HUDEP-2 (cell line): Measurements from ENCODE around the gene PDSS2.
A peak's percentile ranks its signal among the peaks of the same experiment; 100 is the strongest.
"Not testable (repeated sequence)": the region's sequence is repeated elsewhere in the genome, so short reads cannot be mapped to it uniquely, and the experiment has no call there.

ENCODE experiments used
- DNase-seq, 76 experiments: peaks; one replicate each; lab custom pipeline; 2025; ENCODE audit not compliant: unreplicated experiment in 76 of 76; lab: John Stamatoyannopoulos, UW

PDSS2 gene

GRCh38 chr6:107369493-107369892 is 89.9 kb downstream of the PDSS2 start:
- DNase-seq = no peak

DNA sequence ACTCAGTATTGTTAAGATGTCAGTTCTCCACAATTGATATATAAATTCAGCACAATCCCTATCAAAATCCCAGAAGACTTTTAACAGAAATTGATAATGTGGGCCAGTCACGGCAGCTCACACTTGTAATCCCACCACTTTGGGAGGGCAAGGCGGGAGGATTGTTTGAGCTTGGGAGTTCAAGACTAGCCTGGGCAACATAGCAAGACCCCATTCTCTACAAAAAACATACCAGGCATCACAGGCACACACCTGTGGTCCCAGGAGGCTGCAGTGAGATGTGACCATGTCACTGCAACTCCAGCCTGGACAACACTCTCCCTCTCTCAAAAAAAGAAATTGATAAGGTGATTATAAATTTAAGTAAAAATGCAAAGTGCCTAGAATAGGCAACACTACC is 90.9 kb downstream of the PDSS2 start:
- no peak for DNase-seq

DNA sequence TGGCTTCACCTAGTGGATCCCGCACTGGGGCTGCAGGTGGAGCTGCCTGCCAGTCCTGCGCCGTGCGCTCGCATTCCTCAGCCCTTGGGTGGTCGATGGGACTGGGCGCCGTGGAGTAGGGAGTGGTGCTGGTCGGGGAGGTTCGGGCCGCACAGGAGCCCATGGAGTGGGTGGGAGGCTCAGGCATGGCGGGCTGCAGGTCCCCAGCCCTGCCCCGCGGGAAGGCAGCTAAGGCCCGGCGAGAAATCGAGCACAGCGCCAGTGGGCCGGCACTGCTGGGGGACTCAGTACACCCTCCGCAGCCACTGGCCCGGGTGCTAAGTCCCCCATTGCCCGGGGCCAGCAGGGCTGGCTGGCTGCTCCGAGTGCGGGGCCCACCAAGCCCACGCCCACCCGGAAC is 95.2 kb downstream of the PDSS2 start:
- DNase-seq = not testable (repeated sequence)

GRCh38 chr6:107361753-107362604 is 97.4 kb downstream of the PDSS2 start:
- DNase-seq = no peak

- no peak for DNase-seq
These were observed 98.9 kb downstream of the PDSS2 start for GRCh38 chr6:107360476-107360875.

DNA sequence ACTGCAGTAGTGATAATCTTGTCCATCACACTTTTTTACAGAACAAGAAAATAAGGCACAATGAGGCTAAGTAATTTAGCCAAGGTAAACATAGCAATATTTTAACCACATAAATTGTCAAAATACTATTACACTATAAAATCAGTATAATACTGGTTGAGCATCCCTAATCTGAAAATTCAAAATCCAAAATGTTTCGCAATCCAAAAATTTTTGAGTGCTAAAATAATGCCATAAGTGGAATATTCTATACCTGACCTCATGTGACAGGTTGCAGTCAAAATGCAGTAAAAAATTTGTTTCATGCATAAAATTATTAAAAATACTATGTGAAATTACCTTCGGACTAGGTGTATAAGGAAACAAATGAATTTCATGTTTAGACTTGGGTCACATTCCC is 101.5 kb downstream of the PDSS2 start:
- no peak for DNase-seq

GRCh38 chr6:107357031-107357430 is 102.3 kb downstream of the PDSS2 start:
- no peak for DNase-seq

GRCh38 chr6:107355659-107356058 is 103.7 kb downstream of the PDSS2 start:
- no peak for DNase-seq

DNA sequence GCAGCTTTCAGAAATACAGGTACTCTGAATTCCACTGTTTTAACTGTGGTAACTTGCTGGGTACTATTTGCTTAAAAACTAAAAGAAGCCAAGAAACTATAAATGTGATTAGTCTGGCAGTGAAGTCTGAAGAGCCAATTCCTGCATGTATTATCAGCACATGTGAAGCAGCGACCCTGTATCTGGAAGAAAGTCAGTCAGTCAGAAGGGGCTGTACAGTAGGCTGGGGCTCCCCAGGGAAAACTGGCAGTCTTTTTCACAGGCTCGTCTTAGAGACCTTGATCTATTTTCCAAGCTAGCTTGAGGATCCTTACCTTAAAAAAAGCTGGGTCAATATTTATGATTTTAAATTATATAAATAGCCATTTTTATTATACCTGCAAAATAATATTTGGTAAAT is 104.9 kb downstream of the PDSS2 start:
- no peak for DNase-seq

- DNase-seq = no peak
These were observed 105.5 kb downstream of the PDSS2 start for GRCh38 chr6:107353773-107354382.

- no peak for DNase-seq
These were observed 111.1 kb downstream of the PDSS2 start for GRCh38 chr6:107348224-107348623.

GRCh38 chr6:107345393-107345792 is 114.0 kb downstream of the PDSS2 start:
- peak in 1 of 76 experiments; percentile 9 for DNase-seq

GRCh38 chr6:107344981-107345380 is 114.4 kb downstream of the PDSS2 start:
- DNase-seq = no peak

GRCh38 chr6:107344383-107344782 is 115.0 kb downstream of the PDSS2 start:
- no peak for DNase-seq

- DNase-seq = no peak
These were observed 117.2 kb downstream of the PDSS2 start for GRCh38 chr6:107342144-107342543.

- no peak for DNase-seq
These were observed 118.5 kb downstream of the PDSS2 start for GRCh38 chr6:107340881-107341280.

DNA sequence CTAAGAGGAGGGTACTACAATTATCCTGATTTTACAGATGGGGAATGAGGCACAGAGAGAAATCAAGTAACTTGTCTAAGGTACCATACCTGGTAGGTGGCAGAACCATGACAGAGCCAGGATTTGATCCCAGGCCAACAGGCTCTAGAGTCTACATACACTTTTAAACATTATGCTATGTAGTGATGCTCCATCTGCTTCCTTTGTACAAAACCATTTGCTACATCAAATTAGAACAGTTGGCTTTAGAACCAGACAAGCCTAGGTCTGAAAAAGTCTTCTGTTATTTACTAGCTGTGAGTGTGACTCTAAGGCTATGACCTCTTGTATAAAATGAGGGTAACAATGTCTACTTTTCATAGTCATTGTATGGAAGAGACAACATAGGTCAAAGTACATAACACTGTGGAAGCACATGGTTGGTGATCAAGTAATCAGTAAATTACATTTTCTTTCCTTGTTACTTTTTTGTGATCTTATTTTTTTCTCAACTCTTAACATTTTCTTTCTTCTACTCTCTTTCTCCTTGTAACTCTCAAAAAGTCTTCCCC is 122.1 kb downstream of the PDSS2 start:
- DNase-seq = no peak

GRCh38 chr6:107334026-107334425 is 125.3 kb downstream of the PDSS2 start:
- DNase-seq = no peak

GRCh38 chr6:107333491-107333890 is 125.9 kb downstream of the PDSS2 start:
- no peak for DNase-seq

- DNase-seq = no peak
These were observed 127.7 kb downstream of the PDSS2 start for GRCh38 chr6:107331409-107332386.

GRCh38 chr6:107330168-107330567 is 129.2 kb downstream of the PDSS2 start:
- no peak for DNase-seq
